Breast epithelium (tissue), 3 donors: ENCODE measurements around the gene CEP76.

ENCODE experiments used
- POLR2A ChIP-seq: fragments of 450-650 bp; IDR thresholded peaks from one replicate; pipeline ENCODE4 v1.6.1; 2016; ENCODE audit warnings: antibody characterized with exemption, mild to moderate bottlenecking, moderate library complexity
- POLR2AphosphoS5 ChIP-seq, 3 donors: sonication (generic); formaldehyde crosslinking; IDR thresholded peaks; one replicate each; pipeline ENCODE4 v1.6.1; 2017; ENCODE audit warnings: antibody characterized with exemption in 3 of 3

- TF ChIP-seq POLR2AphosphoS5 (IDR thresholded peaks at IDR 0.05) (no peak), POLR2A (no peak)
Observed at GRCh38 chr18:12686100-12686499, 16.4 kb downstream of the CEP76 start.
